ENCODE results near the gene SLC4A9.
A peak's percentile ranks its signal among the peaks of the same experiment; 100 is the strongest.

Gene SLC4A9

GRCh38 chr5:140360101-140360500 lies at the start of gene SLC4A9:
TSS of gene SLC4A9 (plus strand) at chr5:140360194. CDS start at chr5:140360237, 43 bp downstream.
- TF ChIP-seq ZNF8 (CRISPR knock-in tag; IDR thresholded peaks at IDR 0.05) (no peak), ZNF70 (CRISPR knock-in tag; IDR thresholded peaks at IDR 0.05) (no peak), CSRNP3 (CRISPR knock-in tag; IDR thresholded peaks at IDR 0.05) (no peak), SNAI2 (CRISPR knock-in tag; IDR thresholded peaks at IDR 0.05) (no peak), CSDC2 (CRISPR knock-in tag; IDR thresholded peaks at IDR 0.05) (no peak), RARB (CRISPR knock-in tag; IDR thresholded peaks at IDR 0.05) (no peak), ZFP30 (CRISPR knock-in tag; IDR thresholded peaks at IDR 0.05) (no peak), ARNTL (CRISPR knock-in tag; IDR thresholded peaks at IDR 0.05; ENCODE audit: borderline replicate concordance, low read depth) (no peak), TOX (CRISPR knock-in tag; IDR thresholded peaks at IDR 0.05; ENCODE audit: borderline replicate concordance) (no peak), OSR1 (CRISPR knock-in tag; IDR thresholded peaks at IDR 0.05) (no peak), ESRRG (CRISPR knock-in tag; IDR thresholded peaks at IDR 0.05) (no peak), BACH2 (CRISPR knock-in tag; IDR thresholded peaks at IDR 0.05; ENCODE audit: borderline replicate concordance) (no peak)
- TF ChIP-seq, protein P1, sequence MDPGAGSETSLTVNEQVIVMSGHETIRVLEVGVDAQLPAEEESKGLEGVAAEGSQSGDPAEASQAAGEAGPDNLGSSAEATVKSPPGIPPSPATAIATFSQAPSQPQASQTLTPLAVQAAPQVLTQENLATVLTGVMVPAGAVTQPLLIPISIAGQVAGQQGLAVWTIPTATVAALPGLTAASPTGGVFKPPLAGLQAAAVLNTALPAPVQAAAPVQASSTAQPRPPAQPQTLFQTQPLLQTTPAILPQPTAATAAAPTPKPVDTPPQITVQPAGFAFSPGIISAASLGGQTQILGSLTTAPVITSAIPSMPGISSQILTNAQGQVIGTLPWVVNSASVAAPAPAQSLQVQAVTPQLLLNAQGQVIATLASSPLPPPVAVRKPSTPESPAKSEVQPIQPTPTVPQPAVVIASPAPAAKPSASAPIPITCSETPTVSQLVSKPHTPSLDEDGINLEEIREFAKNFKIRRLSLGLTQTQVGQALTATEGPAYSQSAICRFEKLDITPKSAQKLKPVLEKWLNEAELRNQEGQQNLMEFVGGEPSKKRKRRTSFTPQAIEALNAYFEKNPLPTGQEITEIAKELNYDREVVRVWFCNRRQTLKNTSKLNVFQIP (CRISPR knock-in tag; IDR thresholded peaks at IDR 0.05; ENCODE audit: borderline replicate concordance, low read depth) = no peak
- TF ChIP-seq, protein P2, sequence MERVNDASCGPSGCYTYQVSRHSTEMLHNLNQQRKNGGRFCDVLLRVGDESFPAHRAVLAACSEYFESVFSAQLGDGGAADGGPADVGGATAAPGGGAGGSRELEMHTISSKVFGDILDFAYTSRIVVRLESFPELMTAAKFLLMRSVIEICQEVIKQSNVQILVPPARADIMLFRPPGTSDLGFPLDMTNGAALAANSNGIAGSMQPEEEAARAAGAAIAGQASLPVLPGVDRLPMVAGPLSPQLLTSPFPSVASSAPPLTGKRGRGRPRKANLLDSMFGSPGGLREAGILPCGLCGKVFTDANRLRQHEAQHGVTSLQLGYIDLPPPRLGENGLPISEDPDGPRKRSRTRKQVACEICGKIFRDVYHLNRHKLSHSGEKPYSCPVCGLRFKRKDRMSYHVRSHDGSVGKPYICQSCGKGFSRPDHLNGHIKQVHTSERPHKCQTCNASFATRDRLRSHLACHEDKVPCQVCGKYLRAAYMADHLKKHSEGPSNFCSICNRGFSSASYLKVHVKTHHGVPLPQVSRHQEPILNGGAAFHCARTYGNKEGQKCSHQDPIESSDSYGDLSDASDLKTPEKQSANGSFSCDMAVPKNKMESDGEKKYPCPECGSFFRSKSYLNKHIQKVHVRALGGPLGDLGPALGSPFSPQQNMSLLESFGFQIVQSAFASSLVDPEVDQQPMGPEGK (CRISPR knock-in tag; IDR thresholded peaks at IDR 0.05; ENCODE audit: borderline replicate concordance) = no peak
- TF ChIP-seq, protein P3, sequence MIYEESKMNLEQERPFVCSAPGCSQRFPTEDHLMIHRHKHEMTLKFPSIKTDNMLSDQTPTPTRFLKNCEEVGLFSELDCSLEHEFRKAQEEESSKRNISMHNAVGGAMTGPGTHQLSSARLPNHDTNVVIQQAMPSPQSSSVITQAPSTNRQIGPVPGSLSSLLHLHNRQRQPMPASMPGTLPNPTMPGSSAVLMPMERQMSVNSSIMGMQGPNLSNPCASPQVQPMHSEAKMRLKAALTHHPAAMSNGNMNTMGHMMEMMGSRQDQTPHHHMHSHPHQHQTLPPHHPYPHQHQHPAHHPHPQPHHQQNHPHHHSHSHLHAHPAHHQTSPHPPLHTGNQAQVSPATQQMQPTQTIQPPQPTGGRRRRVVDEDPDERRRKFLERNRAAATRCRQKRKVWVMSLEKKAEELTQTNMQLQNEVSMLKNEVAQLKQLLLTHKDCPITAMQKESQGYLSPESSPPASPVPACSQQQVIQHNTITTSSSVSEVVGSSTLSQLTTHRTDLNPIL (CRISPR knock-in tag; IDR thresholded peaks at IDR 0.05; ENCODE audit: low read depth) = no peak
- TF ChIP-seq, protein P4, sequence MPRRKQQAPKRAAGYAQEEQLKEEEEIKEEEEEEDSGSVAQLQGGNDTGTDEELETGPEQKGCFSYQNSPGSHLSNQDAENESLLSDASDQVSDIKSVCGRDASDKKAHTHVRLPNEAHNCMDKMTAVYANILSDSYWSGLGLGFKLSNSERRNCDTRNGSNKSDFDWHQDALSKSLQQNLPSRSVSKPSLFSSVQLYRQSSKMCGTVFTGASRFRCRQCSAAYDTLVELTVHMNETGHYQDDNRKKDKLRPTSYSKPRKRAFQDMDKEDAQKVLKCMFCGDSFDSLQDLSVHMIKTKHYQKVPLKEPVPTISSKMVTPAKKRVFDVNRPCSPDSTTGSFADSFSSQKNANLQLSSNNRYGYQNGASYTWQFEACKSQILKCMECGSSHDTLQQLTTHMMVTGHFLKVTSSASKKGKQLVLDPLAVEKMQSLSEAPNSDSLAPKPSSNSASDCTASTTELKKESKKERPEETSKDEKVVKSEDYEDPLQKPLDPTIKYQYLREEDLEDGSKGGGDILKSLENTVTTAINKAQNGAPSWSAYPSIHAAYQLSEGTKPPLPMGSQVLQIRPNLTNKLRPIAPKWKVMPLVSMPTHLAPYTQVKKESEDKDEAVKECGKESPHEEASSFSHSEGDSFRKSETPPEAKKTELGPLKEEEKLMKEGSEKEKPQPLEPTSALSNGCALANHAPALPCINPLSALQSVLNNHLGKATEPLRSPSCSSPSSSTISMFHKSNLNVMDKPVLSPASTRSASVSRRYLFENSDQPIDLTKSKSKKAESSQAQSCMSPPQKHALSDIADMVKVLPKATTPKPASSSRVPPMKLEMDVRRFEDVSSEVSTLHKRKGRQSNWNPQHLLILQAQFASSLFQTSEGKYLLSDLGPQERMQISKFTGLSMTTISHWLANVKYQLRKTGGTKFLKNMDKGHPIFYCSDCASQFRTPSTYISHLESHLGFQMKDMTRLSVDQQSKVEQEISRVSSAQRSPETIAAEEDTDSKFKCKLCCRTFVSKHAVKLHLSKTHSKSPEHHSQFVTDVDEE (CRISPR knock-in tag; IDR thresholded peaks at IDR 0.05) = no peak
- ATAC-seq = no peak

GRCh38 chr5:140310434-140310833 lies 49.6 kb upstream of the SLC4A9 start:
- ATAC-seq = peak; percentile 5; the same call in 2 of the 3 replicates

DNA sequence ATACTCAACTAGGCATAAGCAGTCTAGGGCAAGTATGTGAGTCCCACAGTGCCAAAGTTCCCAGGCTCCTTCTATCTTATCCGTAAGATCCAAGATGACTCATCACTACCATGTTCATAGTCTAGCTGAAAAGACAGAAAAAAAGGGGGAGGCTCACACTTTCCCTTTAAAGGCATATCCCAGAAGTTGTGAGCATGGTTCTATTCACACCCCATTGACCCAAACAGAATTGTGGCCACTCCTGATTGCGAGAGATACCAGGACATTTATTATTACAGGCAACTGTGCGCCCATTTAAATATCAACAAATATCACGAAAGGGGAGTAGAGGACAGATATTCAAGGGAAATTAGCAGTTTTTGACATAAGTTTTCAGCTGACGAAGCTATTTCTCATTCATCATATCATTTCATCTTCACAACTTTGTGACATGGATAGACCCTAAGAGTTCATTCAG lies 49.0 kb upstream of the SLC4A9 start:
- peak; percentile 17; the same call in 1 of the 2 replicates for TF ChIP-seq ZFP3 (CRISPR knock-in tag; IDR thresholded peaks at IDR 0.05)
- TF ChIP-seq OSR1 (CRISPR knock-in tag; IDR thresholded peaks at IDR 0.05) = no peak
- peak; percentile 98 for ATAC-seq

More at GRCh38 chr5:140310434-140310833, 49.6 kb upstream of the SLC4A9 start:
- TF ChIP-seq SNAI2 (CRISPR knock-in tag; IDR thresholded peaks at IDR 0.05) (0 out of 2 replicates have a peak, but pooled peaks have one; percentile 15), ZFP3 (CRISPR knock-in tag; IDR thresholded peaks at IDR 0.05) (peak; percentile 13; the same call in 1 of the 2 replicates), TCF4 (CRISPR knock-in tag; IDR thresholded peaks at IDR 0.05; ENCODE audit: borderline replicate concordance) (no peak)

DNA sequence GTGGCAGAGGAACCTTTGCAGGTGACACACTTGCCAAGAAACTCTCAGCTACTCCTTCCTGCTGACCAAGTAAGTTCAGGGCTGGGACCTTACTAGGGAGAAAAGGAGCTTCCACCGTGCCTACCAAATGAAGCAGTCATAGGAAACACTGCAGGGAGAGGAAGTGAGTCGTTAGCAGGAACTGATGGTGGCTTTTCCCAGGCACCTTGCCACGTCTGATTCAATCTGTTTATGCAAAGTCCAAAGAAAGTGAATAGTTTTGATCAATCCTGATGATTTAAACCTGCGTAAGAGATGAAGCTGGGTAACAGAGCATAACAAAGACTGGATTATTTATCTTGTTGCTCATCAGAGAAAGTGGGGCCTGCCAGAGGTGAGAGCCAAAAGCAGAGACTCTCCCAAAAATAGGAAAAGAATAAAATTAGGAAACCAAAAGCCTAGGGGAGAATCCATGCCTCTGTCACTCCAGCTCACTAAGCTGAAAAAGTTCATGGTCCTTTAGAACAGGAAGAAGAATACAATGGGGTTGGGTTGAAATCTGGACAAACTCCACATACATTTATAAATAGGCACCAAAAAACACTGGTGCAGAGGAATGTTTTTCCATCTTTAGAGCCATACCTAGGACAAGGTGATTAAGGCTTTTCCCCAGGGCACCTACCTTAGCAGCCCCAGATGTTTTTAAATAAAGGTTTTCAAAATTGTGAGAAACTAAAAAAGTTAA lies 47.8 kb upstream of the SLC4A9 start:
- TF ChIP-seq CSRNP3 (CRISPR knock-in tag; IDR thresholded peaks at IDR 0.05) (no peak), ZC3H10 (CRISPR knock-in tag; IDR thresholded peaks at IDR 0.05) (0 out of 2 replicates have a peak, but pooled peaks have one; percentile 20), ZFP3 (CRISPR knock-in tag; IDR thresholded peaks at IDR 0.05) (peak; percentile 15; the same call in 1 of the 2 replicates)
- ATAC-seq = peak; percentile 75
